Suppressor macrophage (primary cell): Measurements from ENCODE around the gene MDP1.
"Not testable (repeated sequence)": the region's sequence is repeated elsewhere in the genome, so short reads cannot be mapped to it uniquely, and the experiment has no call there.

Source experiments
- DNase-seq, 4 experiments: peaks; one replicate each; pipeline ENCODE4 v3.0.0-alpha.2; 2020 to 2022

Gene MDP1

DNA sequence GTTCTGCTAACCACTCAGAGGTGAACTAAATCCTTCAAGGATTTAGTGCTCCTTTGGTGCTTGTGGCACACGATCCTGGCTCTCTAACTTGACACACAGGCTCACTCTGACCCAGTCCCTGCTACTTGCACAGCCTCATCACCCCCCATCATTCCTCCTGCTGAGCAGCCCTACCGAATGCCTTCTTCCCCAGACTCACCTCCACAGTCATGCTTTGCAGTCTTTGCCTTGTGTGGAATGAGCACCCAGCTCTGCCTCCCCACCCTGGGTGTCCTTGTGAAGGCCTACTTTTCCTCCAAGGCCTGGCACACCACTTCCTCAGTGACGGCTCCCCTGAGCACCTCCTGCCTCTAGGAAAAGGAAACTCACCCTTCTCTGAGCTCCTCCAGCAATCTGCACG, 34.5 kb upstream of the MDP1 start:
- DNase-seq, result no peak

DNA sequence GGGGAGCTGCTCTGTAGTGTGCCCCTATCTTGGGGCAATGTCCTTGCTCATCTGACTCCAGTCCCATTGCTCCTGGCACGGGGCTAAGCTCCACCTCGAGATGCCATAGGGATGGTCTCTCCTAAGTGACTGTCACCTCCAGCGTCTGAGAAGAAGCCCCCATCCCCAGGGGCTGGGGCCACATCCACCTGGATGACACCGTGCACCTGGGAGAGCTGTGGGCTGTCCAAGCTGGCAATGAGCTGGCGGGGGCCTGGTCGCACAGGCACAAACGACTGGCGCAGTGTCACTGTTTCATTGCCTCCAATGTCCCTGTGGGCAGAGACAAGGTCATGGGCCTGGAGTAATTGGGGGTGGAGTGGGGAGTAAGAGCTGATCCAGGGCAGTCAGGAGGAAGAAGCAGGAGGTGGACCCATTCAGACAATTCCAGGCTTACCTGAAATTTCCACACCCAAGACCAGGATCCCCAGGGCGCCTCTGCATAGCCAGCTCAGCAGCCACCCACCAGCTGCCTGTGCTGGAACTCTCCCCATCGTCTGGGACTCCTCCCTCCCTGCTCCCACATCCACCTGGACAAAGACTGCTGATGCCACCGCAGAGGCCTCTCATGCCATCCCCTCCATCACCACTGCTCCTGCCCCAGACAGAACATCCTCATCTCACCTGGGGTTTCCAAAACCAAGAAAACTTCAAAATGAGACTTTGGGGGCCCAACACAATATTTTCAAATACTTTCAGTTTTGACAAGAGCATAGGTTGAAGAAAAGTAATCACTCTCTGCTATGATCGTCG, 33.6 kb upstream of the MDP1 start:
- DNase-seq, result no peak

DNA sequence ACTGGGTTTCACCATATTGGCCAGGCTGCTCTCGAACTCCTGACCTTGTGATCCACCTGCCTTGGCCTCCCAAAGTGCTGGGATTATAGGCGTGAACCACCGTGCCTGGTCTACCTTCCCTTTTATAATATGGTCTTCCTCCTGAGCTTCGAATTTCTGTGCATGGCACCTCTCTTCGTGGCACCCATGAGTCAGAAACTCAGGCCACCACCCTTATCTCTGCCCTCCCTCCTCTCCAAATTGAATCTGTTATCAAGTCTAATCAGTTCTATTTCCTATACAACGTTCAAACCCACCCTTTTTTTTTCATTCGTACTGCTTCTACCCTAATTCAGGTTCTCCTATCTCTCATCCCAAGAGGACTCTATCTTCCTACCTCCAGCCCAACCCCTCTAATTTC, 31.6 kb upstream of the MDP1 start:
- no peak for DNase-seq

DNA sequence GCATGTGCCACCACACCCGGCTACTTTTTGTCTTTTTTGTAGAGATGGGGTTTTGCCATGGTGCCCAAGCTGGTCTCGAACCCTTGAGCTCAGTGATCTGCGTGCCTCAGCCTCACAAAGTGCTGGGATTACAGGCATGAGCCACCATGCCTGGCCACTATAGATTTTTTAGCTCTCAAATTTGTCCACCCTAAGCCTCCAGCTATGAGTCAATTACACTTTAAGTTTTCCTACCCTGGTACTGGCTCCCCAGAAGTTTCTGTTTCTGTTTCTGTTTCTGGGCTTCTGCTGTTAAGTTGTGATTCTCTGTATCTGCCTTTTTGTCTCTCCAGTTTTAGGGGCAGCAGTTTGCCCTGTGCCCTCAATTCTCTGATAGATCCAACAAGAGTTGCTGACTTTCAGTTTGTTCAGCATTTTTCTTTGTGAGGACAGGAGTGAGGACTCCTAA, 30.9 kb upstream of the MDP1 start:
- DNase-seq, result peak in 2 of 4 experiments; percentile 8 to 24

DNA sequence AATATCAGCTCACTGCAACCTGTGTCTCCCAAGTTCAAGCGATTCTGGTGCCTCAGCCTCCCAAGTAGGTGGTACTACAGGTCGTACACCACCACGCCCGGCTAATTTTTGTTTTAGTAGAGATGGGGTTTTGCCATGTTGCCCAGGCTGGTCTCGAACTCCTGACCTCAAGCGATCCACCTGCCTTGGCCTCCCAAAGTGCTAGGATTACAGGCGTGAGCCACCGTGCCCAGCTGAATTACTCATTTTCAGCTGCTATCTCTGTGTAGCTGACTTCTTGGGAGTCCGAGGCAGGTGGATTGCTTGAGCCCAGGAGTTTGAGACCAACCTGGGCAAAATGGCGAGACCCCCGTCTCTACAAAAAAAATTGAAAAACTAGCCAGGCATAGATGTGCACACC, 29.5 kb upstream of the MDP1 start:
- DNase-seq, result not testable (repeated sequence)

DNA sequence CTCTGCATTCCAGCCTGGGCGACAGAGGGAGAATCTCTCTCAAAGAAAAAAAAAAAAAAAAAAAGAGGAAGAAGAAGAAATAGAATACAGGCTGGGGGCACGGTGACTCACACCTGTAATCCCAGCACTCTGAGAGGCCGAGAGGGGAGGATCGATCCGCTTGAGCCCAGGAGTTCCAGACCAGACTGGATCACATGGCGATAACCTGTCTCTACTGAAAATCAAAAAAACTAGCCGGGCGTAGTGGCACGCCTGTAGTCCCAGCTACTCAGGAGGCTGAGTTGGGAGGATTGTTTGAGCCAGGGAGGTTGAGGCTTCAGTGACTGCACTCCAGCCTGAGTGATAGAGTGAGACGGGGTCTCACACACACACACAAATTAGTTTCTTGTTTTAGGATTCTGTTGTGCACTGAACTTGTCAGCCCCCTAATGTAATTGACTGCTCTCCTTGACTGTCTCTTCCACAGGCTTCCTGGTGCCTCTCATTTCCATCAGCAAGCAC, 27.5 kb upstream of the MDP1 start:
- DNase-seq, result peak in 3 of 4 experiments; percentile 58 to 69 (median 68)

DNA sequence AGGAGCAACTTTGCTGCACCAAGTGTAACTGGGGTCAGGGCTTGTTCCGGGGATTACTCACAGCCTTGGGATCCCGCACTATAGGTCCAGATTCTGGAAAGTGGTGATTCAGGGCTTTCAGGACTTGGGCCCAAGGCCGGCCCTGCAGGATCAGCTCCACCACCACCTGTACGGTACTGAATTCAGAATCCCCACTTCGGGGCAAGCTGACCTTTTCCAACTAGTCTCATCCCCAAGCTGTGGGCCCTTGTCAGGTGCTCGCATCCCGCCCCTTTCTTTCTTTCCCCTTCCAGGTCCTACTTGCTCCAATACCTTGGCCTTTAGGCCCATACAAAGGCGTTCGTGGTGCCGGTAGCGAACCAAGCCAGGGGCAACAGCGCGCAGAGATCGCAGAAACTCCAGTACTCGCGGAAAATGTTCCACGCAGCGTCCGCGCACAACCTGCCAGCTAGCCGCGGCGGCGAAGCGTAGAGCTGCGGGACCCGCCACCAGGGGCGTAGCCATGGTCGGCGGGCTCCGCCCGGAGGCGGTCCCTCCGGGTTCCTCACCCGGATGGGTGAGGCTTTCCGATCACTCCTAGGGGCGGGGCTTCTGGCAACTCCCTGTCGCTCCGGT, 26.1 kb upstream of the MDP1 start:
- DNase-seq, result peak; percentile 92 to 97 (median 96)

DNA sequence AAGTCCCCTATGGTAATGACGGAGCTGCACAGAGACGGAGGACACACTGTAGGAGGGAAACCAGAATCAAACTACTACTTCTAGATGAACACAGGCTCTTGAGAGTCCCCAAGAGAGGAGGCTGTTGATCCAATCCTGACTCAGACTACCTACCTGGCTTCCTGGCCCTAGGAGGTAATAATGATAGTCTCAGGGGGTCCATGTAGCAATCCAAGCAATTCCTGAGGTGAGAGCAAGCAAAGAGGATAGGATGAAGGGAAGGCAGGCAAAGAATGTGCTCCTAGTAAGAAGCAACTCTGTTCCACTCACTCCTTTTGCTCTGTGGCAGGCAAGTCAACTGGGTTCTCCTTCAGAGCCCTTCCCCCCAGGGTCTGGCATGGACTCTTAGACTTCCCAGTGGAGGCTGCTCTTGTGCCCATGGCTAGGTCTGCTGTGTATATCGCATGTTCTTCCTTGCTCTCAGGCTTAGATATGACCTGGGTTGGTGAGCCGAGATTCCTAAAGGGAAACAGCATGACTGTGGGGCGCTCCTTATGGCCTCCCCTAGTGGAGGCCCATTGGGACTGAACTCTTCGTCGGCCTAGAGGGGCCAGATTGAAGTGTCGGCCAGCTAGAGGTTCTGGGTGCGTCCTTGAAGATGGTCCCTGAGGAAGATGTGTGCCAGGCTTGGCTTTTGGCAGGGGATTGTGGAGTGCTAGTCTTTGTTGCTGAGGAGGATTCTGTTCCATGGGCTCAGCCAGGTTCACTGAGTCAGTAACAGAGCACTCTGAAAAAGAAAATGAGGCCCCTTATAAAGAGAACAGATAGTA, 24.4 kb upstream of the MDP1 start:
- no peak for DNase-seq

DNA sequence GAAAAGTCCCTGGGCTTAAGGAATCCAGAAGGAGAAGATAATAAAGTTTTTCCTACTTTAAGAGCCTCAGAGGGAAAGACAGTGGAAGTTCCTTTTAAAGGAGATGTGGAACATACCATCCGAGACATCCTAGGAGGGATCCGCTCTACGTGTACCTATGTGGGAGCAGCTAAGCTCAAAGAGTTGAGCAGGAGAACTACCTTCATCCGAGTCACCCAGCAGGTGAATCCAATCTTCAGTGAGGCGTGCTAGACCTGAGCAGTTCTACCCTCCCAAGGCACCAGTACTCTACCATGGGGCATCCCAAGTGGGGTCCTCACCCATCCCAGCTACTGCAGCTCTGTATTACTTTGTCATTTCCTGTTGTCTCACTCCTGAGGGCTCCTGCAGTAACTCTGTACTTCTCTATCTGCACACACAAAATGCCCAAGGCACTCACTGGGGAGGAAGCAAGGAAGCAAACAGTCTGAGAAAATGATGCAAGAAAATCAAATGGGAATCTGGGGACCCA, 22.7 kb upstream of the MDP1 start:
- DNase-seq, result no peak

DNA sequence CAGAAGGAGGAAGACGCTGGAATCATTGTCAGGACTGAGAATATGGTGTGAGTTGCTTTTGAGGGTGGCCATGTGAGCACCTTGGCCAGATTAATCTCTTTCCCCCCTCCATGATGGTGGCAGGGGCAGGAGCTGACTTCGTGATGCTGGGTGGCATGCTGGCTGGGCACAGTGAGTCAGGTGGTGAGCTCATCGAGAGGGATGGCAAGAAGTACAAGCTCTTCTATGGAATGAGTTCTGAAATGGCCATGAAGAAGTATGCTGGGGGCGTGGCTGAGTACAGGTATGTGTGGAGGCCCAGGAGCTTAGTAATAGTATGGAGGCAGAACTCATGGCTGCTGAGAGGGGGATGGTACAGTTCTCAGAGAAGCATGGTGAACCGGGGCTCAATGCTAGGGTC, 22.3 kb upstream of the MDP1 start:
- DNase-seq, result no peak

DNA sequence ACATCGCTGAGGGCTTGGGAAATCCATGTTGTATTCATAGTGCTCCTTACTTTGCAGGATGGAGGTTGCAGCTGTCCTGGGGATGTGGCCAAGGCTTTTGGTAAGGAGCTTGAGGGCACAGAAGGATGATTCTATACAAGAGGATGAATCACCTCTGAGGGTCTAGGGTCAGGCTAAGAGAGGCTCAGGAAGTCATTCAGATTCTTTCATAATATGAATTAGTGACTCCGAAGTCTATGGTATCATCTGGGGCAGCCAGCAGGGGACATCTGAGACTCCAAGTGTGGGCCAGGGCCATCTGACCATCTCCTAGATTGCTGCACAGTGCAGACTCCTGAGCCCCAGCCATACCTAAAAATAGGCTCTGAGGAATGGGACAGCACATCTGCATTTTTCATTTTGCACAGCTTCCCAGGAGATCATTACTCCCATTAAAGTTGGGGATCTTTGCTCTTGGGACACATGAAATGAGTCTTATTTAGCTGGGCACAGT, 21.6 kb upstream of the MDP1 start:
- DNase-seq, result no peak

DNA sequence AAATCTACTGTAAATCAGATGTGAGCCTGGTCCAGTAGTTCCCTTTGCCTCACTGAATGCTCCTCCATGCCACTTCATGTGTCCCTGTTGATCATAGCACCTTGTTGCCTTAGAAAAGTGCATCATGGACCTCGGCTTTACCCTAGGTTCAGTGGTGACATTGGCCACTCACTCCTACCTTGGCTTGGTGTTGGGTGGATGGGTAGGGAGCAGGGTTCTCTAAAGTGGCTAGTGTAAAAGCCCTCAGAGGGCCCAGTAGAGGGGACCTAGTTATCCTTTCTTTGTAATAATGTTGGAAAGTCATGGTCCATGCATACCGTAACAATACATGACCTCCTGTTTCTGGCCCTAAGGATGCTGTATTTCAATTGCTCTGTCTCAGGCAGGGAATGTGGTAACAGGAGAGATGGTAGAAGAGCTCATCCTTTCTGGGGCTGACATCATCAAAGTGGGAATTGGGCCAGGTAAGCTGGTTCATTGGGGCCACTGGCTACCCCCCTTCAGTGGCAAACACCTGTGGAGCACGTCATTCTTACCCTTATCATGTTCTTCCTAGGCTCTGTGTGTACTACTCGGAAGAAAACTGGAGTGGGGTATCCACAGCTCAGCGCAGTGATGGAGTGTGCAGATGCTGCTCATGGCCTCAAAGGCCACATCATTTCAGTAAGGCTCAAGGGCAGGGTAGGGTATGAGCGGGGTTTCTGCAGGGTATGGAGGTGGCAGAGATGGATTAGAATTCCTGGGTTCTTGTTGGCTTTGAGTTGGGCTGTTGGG, 21.0 kb upstream of the MDP1 start:
- no peak for DNase-seq

DNA sequence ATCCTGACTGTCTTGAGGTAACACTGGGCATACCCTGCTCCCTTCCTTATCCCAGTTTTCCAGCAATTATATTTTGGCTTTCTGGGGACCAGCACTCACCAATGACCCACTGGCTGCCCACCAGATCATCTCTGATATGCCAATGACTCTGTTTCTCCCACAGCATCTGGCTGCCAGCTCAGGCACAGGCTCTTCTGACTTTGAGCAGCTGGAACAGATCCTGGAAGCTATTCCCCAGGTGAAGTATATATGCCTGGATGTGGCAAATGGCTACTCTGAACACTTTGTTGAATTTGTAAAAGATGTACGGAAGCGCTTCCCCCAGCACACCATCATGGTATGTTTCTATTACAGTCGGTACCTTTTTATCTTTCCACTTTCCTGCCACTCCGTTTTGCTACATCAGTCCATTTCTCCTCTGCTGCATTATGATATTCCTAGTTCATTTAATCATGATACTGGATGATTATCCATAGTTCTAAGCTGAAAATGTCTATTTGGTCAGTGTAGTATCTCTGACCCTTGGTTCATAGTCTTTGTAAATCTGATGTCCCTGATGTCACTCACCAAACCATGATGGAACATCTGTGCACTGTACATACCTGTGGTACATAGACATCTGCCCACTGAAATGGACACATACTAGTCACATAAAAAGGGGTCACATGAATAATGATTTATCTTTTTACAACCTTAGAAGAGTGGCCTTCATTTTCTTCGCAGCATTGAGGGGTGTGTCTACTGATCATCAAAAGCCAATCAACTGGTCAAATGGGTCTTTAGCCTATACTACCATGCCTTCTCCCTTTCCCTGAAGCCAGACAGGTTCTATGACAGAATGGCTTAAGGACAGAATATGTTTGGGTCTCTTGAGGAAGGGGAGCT, 20.2 kb upstream of the MDP1 start:
- no peak for DNase-seq

DNA sequence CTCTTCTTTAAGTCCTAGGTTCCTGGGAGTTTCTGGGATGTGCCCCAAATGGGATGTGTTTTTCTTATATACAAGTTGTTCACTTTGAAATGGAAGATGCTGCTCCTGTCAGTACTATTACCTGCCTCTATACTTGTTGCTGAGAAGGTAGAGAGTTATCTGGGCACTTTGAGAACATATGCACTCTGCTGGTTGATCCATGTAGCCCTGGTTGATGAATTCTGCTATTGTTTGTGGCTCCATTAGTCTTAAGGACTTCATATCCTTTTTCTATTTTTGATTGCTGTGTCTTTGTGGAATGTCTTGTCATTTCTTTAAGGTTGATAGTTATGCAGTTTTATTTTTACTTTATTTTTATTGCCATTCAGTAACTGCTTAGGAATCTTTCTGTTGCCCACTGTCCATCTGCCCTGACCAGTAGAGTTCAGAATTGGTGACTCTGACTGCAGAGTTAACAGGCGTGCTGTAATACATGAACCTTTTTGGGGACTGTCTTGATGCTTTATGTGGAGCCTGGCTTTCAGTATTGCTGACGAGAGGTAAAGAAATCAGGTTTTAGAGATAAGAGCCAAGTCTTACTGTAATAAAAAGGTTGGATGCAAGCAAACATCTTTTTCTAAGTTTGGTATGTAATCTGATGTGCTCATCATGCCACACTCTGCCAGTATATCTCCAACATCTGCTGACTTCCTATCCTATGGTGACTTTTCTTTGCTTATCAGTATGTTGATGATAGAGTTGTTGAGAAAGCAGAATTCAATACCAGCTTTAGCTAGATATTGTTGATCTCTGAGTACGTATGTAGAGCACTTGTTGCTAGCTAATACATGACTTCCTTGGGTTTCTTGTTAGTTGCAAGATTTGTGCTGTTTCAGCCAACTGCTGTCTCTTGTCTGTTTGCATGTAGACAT, 18.5 kb upstream of the MDP1 start:
- DNase-seq, result no peak

DNA sequence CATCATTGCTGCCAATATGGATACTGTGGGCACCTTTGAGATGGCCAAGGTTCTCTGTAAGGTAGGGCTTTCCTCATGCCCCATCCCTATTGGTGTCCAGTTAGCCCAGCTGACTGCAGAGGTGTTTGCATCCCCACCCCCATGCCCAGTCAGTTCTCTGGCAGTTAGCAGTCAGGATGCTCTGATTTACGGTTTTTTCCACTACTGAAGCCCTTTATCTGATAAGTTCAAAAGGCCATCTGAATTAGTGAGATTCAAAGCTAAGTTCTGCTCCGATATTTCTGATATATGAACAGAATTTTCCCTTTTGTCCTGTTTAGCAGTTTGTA, 17.6 kb upstream of the MDP1 start:
- DNase-seq, result peak in 1 of 4 experiments; percentile 9

DNA sequence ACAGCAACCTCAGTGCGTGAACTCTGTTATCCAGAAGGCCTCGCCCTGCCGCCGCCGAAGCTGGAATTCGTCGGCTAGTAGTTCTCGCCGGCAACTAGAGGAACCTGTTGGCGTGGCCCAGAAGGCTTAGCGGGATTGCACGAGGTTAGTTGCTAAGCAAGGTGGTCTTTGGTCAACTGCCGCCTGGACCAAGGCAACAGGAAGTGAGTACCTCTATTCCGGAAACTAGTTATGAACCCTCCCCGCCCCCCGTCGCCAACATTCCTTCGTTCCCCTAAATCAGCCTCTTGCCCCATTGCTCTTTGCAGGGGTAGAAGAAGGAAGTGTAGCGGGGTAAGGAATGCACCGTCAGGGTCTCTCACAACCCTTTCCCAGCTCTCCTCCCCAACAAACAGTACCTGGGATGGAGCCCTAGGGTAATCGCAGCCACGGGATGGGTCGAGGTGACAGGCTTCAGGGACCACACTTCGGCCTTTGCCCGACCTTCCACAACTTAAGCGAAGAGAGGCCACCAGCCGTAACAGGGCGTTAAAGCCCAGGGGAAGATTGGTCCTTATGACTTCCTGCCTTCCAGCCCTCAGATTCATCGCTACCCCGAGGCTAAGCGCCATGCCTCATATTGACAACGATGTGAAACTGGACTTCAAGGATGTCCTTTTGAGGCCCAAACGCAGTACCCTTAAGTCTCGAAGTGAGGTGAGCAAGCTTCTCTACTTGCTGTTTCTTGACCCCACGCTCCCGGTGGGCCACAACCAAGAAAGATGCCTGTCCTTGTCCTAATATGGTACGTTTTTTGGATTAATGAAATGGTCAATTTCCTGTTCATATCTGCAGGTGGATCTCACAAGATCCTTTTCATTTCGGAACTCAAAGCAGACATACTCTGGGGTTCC, 17.0 kb upstream of the MDP1 start, which contains the start of gene GMPR2:
Gene GMPR2 (plus strand): TSS at position 285 of the 893 bp plus-strand sequence. CDS start 325 bp downstream, at position 610.
- peak in 1 of 4 experiments; percentile 88 for DNase-seq

DNA sequence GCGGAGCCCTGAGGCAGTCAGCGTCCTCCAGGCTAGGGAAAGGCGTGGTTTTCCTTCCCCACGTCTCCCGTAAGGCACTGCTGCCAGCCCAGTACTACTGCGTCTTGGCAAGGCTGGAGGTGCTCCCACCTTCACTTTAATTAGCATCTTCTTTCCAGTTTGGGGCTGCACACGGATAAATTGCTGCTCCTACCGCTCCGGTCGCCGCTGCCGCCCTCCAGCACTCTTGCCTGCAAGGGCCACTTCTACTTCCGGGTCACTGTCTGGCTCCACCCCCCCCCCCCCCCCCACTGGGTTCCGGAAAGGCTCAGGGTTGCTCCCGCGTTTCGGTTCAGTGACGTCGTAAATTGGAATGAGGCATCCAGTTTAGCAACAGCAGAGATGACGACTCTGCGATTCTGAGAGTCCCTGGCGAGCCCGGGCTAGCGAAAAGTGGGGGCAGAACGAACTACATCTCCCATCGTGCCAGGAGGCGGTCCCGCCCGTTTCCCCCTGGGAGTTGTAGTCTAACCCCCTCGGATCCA, 16.3 kb upstream of the MDP1 start, which contains the start of gene NEDD8:
Gene NEDD8 (minus strand): TSS at position 247 of the 524 bp plus-strand sequence. CDS start 100 bp downstream, at position 147.
- peak; percentile 96 to 99 (median 97) for DNase-seq
